Ishikawa (cell line): Measurements from ENCODE around the gene CPT1B.

ENCODE experiments used
- CEBPB ChIP-seq: IDR thresholded peaks from 2 replicates; pipeline ENCODE4 v1.6.1; 2012
- CREB1 ChIP-seq: IDR thresholded peaks from 2 replicates; pipeline ENCODE4 v1.6.1; 2012; ENCODE audit warnings: low read depth
- EGR1 ChIP-seq: IDR thresholded peaks from 2 replicates; pipeline ENCODE4 v1.6.1; 2012
- EP300 ChIP-seq: IDR thresholded peaks from 2 replicates; pipeline ENCODE4 v1.6.1; 2012; ENCODE audit warnings: borderline replicate concordance
- FOXM1 ChIP-seq: IDR thresholded peaks from 2 replicates; pipeline ENCODE4 v1.6.1; 2012; ENCODE audit warnings: low read depth, borderline replicate concordance
- NFIC ChIP-seq: IDR thresholded peaks from 2 replicates; pipeline ENCODE4 v1.6.1; 2012
- RAD21 ChIP-seq: IDR thresholded peaks from 2 replicates; pipeline ENCODE4 v1.6.1; 2012; ENCODE audit warnings: low read depth
- REST ChIP-seq: IDR thresholded peaks from 2 replicates; pipeline ENCODE4 v1.6.1; 2012; ENCODE audit warnings: low read depth, mild to moderate bottlenecking
- TAF1 ChIP-seq: IDR thresholded peaks from 2 replicates; pipeline ENCODE4 v1.6.1; 2012; ENCODE audit warnings: low read depth, mild to moderate bottlenecking
- TCF12 ChIP-seq: IDR thresholded peaks from 2 replicates; pipeline ENCODE4 v1.6.1; 2012; ENCODE audit warnings: low read depth
- TEAD4 ChIP-seq: IDR thresholded peaks from 2 replicates; pipeline ENCODE4 v1.6.1; 2012
- YY1 ChIP-seq: IDR thresholded peaks from 2 replicates; pipeline ENCODE4 v1.6.1; 2012; ENCODE audit warnings: low read depth
- ZBTB7A ChIP-seq: IDR thresholded peaks from 2 replicates; pipeline ENCODE4 v1.6.1; 2012; ENCODE audit warnings: low read depth
- TF ChIP-seq, protein P1 (sequence below): IDR thresholded peaks from 2 replicates; pipeline ENCODE4 v1.6.1; 2012
- TF ChIP-seq, protein P2 (sequence below): IDR thresholded peaks from 2 replicates; pipeline ENCODE4 v1.6.1; 2012

The CPT1B gene

GRCh38 chr22:50530580-50530876 is 47.7 kb downstream of the CPT1B start:
- TF ChIP-seq TCF12, result no peak
- TF ChIP-seq, protein P1, sequence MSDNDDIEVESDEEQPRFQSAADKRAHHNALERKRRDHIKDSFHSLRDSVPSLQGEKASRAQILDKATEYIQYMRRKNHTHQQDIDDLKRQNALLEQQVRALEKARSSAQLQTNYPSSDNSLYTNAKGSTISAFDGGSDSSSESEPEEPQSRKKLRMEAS, result no peak
- TF ChIP-seq TAF1, result no peak; the same call in 1 of the 2 replicates
- no peak for TF ChIP-seq TEAD4
- TF ChIP-seq ZBTB7A, result peak; percentile 88
- TF ChIP-seq RAD21, result no peak
- TF ChIP-seq FOXM1, result no peak

DNA sequence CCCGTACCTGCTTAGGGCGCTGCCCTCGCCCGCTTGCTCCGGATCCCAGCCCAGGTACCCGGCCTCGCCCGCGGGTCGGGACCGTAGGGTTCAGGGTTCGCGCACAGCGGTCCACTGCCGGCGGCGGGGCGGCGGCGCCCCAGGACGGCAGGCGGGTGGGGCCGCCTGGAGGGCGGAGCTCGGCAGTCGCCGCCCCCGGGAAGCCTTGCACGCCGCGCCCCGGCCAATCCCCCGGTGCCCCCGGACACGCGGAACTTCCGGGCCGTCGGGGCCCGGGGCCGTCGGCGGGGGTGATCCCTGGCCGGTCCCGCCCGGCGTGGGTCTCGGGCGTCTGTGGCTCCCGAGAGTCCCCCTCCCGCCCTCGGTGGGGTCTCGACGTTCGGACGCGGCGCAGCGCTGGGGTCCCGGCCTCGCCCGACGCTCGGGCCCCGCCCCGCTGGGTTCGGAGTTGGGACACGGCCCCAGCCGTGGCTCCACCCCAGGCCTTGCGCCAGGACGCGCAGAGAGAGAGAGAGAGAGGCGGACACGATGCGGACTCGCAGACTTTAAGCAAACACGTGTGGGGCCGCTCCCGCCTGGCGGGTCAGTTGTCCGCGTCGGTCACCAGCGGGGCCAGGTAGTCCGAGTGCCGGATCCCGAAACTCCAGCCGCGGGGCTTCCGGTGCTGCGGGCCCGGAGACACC is 48.2 kb downstream of the CPT1B start, which contains the start of gene TYMP:
Gene TYMP (minus strand): TSS at position 116 of the 683 bp plus-strand sequence. CDS start 303 bp downstream, outside the sequence.
- no peak for TF ChIP-seq EGR1
- no peak for TF ChIP-seq CREB1
- no peak for TF ChIP-seq EP300
- TF ChIP-seq RAD21, result no peak
- 0 out of 2 replicates have a peak, but pooled peaks have one; percentile 35 for TF ChIP-seq TAF1
- peak; percentile 38; the same call in 1 of the 2 replicates for TF ChIP-seq TCF12
- peak; percentile 21; the same call in 1 of the 2 replicates for TF ChIP-seq TEAD4
- TF ChIP-seq YY1, result peak; percentile 57; the same call in 1 of the 2 replicates
- TF ChIP-seq CEBPB, result no peak
- TF ChIP-seq, protein P2, sequence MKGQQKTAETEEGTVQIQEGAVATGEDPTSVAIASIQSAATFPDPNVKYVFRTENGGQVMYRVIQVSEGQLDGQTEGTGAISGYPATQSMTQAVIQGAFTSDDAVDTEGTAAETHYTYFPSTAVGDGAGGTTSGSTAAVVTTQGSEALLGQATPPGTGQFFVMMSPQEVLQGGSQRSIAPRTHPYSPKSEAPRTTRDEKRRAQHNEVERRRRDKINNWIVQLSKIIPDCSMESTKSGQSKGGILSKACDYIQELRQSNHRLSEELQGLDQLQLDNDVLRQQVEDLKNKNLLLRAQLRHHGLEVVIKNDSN, result peak; percentile 25; the same call in 1 of the 2 replicates
- TF ChIP-seq, protein P1, result peak; percentile 96
- TF ChIP-seq NFIC, result peak; percentile 25; the same call in 1 of the 2 replicates
- TF ChIP-seq REST, result no peak
- TF ChIP-seq FOXM1, result no peak
- no peak for TF ChIP-seq ZBTB7A

- no peak for TF ChIP-seq FOXM1
Measured at GRCh38 chr22:50529416-50529896, 48.8 kb downstream of the CPT1B start.

DNA sequence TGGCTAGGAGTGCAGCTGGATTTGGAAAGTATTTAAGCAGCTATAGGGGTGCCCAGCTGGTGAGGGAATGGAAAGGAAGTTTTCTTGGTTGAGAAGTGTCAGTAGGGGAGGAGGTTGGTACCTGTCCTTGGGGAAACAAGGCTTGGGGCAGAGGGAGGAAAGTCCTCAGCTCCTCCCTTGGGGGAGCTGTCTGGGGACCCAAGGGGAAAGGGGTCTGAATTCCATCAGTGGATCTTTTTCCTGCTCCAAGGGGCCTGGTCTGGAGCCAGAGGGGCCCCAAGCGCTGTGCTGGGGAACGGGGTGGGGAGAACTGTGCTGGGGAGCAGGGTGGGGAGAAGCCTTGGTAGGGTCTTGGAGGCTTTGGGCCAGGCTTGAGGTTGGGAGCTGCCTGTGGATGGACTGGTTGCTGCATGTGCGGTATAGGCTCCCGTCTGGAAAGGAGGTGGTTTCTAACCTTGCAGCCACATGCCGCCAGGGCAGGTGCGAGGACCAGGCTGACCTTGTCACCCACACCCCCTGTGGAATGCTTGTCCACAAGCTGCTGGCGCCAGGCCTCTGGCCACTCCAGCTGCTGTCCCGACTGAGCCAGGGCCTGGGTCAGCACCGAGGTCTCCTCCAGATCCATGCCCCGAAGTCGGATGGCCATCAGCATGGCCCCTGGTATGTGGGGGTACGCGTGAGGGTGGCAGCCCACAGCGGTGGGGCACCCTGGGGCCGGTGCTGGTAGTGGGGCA is 49.4 kb downstream of the CPT1B start:
- no peak for TF ChIP-seq EGR1
- TF ChIP-seq, protein P1, result peak; percentile 93

GRCh38 chr22:50527921-50528681 is 50.1 kb downstream of the CPT1B start:
- TF ChIP-seq TAF1, result no peak
- no peak for TF ChIP-seq EP300
- no peak for TF ChIP-seq CEBPB
- no peak for TF ChIP-seq TEAD4
- no peak for TF ChIP-seq YY1
- no peak for TF ChIP-seq EGR1
- no peak for TF ChIP-seq TCF12

DNA sequence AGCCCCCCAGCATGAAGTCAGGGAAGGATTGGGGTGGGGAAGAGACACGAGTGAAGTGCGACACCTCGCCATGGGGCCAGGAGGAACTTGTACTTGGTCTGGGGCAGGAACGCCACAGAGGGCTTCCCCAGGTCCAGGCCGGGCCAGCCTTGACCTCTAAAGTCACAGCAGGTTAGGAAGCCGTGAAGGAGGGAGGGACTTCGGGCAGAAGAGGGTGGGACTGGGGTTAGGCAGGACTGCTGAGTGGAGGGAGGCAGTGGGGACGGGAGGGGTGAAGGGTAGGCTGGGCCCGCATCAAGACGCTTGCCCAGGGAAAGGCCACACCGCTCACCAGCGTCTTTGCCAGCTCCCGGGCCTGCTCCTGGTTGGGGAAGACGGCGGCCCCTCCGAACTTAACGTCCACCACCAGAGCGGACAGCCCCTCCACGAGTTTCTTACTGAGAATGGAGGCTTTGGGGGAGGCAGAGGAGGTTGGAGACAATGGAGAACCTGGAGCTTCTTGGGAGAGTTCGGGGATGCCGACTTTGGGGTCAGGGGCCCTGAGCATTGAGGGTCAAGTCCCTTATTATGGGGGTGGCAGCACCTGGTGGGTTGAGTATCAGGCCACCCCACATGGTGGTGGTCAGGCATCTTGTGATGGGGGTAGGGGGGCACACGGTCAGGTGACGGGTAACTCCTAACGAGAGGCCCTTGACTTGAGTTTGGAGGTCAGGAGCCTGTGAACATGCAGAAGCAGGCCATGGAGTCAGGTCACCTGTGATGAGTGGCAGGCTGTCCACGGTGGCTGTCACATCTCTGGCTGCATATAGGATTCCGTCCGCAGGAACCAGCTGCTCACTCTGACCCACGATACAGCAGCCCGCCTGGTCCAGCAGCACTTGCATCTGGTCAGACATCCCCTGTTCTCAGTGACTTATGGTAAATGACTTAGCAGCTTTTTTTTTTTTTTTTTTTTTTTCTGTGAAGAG is 51.1 kb downstream of the CPT1B start:
- TF ChIP-seq FOXM1 (no peak), NFIC (no peak), ZBTB7A (peak; percentile 43; the same call in 1 of the 2 replicates), TEAD4 (no peak)
- TF ChIP-seq, protein P1, result no peak
